ENCODE results near the gene C3orf22.

- no peak for TF ChIP-seq SIN3A (IDR thresholded peaks at IDR 0.05; ENCODE audit: borderline replicate concordance, insufficient read depth, low read length)
- TF ChIP-seq POLR2AphosphoS5 (IDR thresholded peaks at IDR 0.05; ENCODE audit: low read depth, low read length), result no peak
- no peak for TF ChIP-seq REST (IDR thresholded peaks at IDR 0.05; ENCODE audit: insufficient read depth in 1 of 2, low read depth in 2 of 2, low read length in 2 of 2)
Observed at GRCh38 chr3:126604691-126605090, 46.0 kb upstream of the C3orf22 start.
